Esophagus squamous epithelium (tissue), 5 donors: ENCODE results near the gene ENHO. TPM values are rescaled to one million over a fixed set of nuclear protein-coding genes. Genes with fewer than 3 reads are reported as not detected.

Source experiments
- DNase-seq: peaks from one replicate; lab custom pipeline; 2025; lab: John Stamatoyannopoulos, UW
- H3K27ac ChIP-seq, 4 donors: fragments of 200-600 bp; sonication (generic); one replicate each; pipeline ENCODE4 v1.5.1; 2016 to 2019; ENCODE audit warnings: mild to moderate bottlenecking in 1 of 4
- H3K27me3 ChIP-seq, 4 donors: fragments of 200-600 bp; sonication (generic); 1 replicate in 3 of 4; 2 replicates in 1 of 4; pipeline versions ENCODE4 v1.5.1 to v1.6.0; 2017 to 2021; ENCODE audit warnings: antibody characterized with exemption in 1 of 4
- H3K36me3 ChIP-seq, 3 donors: fragments of 200-600 bp; sonication (generic); one replicate each; pipeline ENCODE4 v1.5.1; 2016 to 2019
- H3K4me1 ChIP-seq, 3 donors: fragments of 200-600 bp; sonication (generic); one replicate each; pipeline ENCODE4 v1.5.1; 2017 to 2019
- H3K4me3 ChIP-seq, 4 donors: fragments of 200-600 bp; sonication (generic); 1 replicate in 3 of 4; 2 replicates in 1 of 4; pipeline ENCODE4 v1.5.1; 2016 to 2019; ENCODE audit warnings: mild to moderate bottlenecking in 2 of 4, moderate library complexity in 1 of 4
- H3K9me3 ChIP-seq, 3 donors: fragments of 200-600 bp; sonication (generic); one replicate each; pipeline ENCODE4 v1.5.1; 2016 to 2019
- POLR2A ChIP-seq, 4 donors: fragments of 450-650 bp; IDR thresholded peaks; one replicate each; pipeline ENCODE4 v1.6.1; 2017; ENCODE audit warnings: antibody characterized with exemption in 4 of 4, mild to moderate bottlenecking in 4 of 4, moderate library complexity in 3 of 4
- WGBS, 2 donors: methylation state at CpG; one replicate each; pipeline ENCODE4 v1.1.5; 2018; 5-methylcytosine and 5-hydroxymethylcytosine counted together
- intact Hi-C: fragments of 100-400 bp; cut with DNase I; formaldehyde crosslinking; loops from one replicate; pipeline ENCODE4 v1.15.0; 2022
- total RNA-seq, 4 donors: library from RNA; depleted of rRNA; stranded (reverse); fragments of >200 nt; gene quantifications; one replicate each; pipeline ENCODE4 v1.1.0, GENCODE V29; 2016
- TF ChIP-seq, protein P1 (sequence below), 6 experiments: fragments of 450-650 bp in 4 of 6; fragments of 200-600 bp in 2 of 6; sonication (generic) in 2 of 6; IDR thresholded peaks; one replicate each; pipeline ENCODE4 v1.5.1; 2016 to 2019; ENCODE audit warnings: antibody characterized with exemption in 6 of 6, mild to moderate bottlenecking in 4 of 6, moderate library complexity in 4 of 6
- donor health status: DM: yes; HTN: yes; CAD: no.

The ENHO gene
- total RNA-seq, 4 donors from 2014 or later: 0.38 TPM; not detected in 3

DNA sequence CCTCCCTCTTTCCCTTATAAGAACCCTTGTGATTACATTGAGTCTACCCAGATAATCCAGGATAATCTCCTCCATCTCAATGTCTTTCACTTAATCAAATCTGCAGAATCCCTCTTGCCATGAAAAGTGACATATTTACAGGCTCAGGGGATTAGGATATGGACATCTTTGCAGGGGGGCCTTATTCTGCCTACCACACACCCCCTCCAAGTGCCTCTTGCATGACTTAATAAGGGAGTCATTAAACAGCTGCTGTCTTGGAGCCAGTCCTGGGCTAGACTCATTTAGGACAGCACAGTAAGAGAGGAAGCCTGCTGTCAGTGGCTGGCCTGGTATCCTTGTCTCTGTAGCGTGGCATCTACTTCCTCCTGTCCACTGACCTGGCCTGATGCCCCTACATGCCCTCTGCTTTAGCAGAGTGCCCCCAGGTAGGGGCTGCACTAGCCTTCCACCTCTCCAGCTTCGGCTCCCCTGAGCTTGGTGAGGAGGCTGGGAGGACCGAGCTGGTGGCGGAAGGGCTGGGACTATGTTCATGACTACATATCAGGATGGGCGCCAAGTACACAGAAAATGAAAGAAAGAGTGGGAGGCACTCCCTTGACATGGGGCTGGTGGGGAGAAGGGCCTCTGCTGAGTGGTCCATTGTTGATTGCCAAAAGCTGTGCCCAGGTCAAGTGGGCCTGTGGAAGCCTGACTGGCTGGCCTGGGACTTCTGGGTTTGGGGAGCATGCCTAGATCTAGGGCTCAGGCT lies 17.2 kb downstream of the ENHO start:
- WGBS, 2 donors: 40 to 78% methylated on average over 1 to 5 of the region's 5 CpGs
- intact Hi-C loops: loop anchor here (10.0 kb wide), 1 partner anchor 79 kb away; the partner anchor contains the start of gene CNTFR
- TF ChIP-seq, protein P1, sequence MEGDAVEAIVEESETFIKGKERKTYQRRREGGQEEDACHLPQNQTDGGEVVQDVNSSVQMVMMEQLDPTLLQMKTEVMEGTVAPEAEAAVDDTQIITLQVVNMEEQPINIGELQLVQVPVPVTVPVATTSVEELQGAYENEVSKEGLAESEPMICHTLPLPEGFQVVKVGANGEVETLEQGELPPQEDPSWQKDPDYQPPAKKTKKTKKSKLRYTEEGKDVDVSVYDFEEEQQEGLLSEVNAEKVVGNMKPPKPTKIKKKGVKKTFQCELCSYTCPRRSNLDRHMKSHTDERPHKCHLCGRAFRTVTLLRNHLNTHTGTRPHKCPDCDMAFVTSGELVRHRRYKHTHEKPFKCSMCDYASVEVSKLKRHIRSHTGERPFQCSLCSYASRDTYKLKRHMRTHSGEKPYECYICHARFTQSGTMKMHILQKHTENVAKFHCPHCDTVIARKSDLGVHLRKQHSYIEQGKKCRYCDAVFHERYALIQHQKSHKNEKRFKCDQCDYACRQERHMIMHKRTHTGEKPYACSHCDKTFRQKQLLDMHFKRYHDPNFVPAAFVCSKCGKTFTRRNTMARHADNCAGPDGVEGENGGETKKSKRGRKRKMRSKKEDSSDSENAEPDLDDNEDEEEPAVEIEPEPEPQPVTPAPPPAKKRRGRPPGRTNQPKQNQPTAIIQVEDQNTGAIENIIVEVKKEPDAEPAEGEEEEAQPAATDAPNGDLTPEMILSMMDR (IDR thresholded peaks at IDR 0.05): no peak
- Histone ChIP-seq H3K27ac (no peak overlapping the region), H3K4me1 (peaks cover 0 to 18% (median 10%) of the 10 kb centered on the region in 3 donors), H3K27me3 (no peaks in the 10 kb centered on the region), H3K4me3 (no peak overlapping the region), H3K36me3 (no peaks in the 10 kb centered on the region), H3K9me3 (no peaks in the 10 kb centered on the region)
- no peak for DNase-seq

DNA sequence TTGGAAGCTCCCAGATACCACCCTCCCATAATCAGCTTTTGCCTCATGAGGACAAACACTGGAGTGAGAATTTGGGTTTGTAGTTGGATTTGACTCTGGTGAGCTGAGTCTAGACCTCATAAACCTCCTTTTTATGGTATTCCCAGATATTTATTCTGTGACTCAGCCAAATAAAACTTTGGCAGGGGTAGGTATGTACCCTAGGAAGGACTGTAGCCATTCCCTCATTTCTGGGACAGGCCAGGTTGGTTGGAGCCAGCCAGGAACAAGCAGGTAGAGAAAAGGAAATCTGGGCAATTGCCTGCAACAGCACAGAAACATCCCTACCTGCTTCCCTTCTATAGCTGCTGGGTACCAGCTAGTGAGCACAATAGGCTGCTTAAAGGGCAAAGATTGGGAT lies 19.4 kb downstream of the ENHO start:
- no peak overlapping the region for H3K4me3 ChIP-seq
- H3K36me3 ChIP-seq: no peaks in the 10 kb centered on the region
- H3K9me3 ChIP-seq: no peaks in the 10 kb centered on the region
- H3K27ac ChIP-seq: no peak overlapping the region
- DNase-seq: no peak
- no peaks in the 10 kb centered on the region for H3K27me3 ChIP-seq
- TF ChIP-seq, protein P1 (IDR thresholded peaks at IDR 0.05): no peak
- no peak for TF ChIP-seq POLR2A (IDR thresholded peaks at IDR 0.05)
- peaks cover 0 to 18% (median 10%) of the 10 kb centered on the region in 3 donors for H3K4me1 ChIP-seq
- intact Hi-C loops: loop anchor here (5.0 to 10.0 kb wide), 3 partner anchors 61 to 101 kb away; partner anchors contain the start of gene CNTFR

DNA sequence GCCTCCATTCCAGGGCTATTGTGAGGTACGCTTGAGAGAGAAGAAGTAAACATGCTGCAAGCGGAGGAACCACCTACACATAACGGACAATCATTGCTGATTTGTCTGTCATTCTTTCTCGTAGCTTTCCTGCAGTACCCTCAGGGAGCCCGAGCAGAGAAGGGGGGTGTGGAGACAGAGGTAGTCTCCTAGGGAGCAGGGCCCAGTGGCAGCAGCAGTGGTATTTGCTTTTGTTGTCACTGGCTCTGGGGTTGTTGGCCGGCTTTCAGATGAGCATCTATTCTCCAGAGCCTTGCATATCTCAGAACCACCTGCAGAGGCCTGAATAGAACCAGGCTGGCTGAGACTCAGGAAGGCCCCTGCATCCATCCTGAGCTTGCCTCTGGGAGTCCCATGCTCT lies 19.9 kb downstream of the ENHO start:
- Histone ChIP-seq H3K4me1 (peaks cover 0 to 18% (median 10%) of the 10 kb centered on the region in 3 donors), H3K27me3 (no peaks in the 10 kb centered on the region), H3K36me3 (no peaks in the 10 kb centered on the region), H3K27ac (no peak overlapping the region), H3K4me3 (no peak overlapping the region), H3K9me3 (no peaks in the 10 kb centered on the region)
- no peak for TF ChIP-seq POLR2A (IDR thresholded peaks at IDR 0.05)
- TF ChIP-seq, protein P1 (IDR thresholded peaks at IDR 0.05): no peak
- 40 to 56% methylated on average over 1 to 6 of the region's 6 CpGs for WGBS, 2 donors
- no peak for DNase-seq
- intact Hi-C loops: loop anchor here (5.0 to 10.0 kb wide), 3 partner anchors 61 to 101 kb away; partner anchors contain the start of gene CNTFR

DNA sequence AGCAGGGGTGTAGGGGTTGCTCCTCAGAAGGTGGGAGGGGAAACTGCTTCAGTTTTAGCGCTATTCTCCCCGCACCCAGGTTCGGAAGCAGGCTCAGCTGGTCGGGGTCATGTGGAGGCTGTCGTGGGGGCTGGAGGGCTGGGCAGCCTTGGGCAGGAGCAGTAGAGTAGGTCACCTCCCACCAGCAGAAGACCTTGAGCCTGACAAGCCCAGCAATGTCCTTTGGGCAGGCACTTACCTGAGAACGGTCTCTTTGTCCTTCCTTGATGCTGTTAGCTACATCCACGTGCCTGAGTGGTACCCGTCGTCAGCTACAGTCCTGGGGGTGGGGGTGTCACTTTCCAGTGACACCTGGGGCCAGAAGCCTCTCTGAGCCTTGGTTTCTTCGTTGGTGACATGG lies 20.3 kb downstream of the ENHO start:
- DNase-seq: no peak
- WGBS, 2 donors: 41 to 65% methylated on average over 5 to 6 of the region's 10 CpGs
- H3K36me3 ChIP-seq: no peaks in the 10 kb centered on the region
- H3K27ac ChIP-seq: no peak overlapping the region
- peaks cover 0 to 18% (median 10%) of the 10 kb centered on the region in 3 donors for H3K4me1 ChIP-seq
- no peak overlapping the region for H3K4me3 ChIP-seq
- TF ChIP-seq, protein P1 (IDR thresholded peaks at IDR 0.05): no peak
- no peak for TF ChIP-seq POLR2A (IDR thresholded peaks at IDR 0.05)
- intact Hi-C loops: loop anchor here (5.0 to 10.0 kb wide), 3 partner anchors 60 to 100 kb away; partner anchors contain the start of gene CNTFR
- no peaks in the 10 kb centered on the region for H3K27me3 ChIP-seq
- H3K9me3 ChIP-seq: no peaks in the 10 kb centered on the region

DNA sequence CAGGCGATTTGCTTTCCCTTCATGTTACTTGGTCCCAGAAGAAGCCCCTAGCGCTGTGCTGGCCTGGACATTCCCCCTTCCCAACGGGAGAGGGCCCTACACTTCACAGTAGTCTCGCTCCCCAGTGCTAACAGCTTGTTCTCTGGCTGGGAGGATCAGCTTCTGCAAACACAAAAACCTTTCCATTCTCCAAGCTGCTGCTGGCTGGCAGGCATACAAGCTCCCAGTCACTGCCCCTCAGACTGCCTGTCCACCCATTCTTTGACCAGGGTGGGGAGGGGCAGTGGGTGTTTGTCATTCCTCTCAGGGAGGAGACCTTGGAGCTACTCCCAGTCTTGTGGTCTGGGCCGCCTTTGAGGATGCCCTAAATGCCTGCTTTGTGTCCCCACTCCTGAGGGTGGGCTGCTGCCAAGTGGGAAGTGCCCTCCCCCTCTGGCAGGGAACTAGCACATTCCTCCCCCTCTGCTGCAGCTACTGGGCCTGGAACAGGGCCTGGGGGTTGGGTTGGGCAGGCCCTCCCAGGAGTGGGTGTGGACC lies 20.8 kb downstream of the ENHO start:
- 18% methylated on average over 4 of the region's 5 CpGs; no CpG with 5 or more reads in 1 of the 2 donors for WGBS, 2 donors

More for the DNA sequence above, 20.8 kb downstream of the ENHO start:
- no peaks in the 10 kb centered on the region for H3K36me3 ChIP-seq
- no peaks in the 10 kb centered on the region for H3K9me3 ChIP-seq
- no peak overlapping the region for H3K4me3 ChIP-seq
- H3K27me3 ChIP-seq: no peaks in the 10 kb centered on the region
- intact Hi-C loops: loop anchor here (5.0 to 10.0 kb wide), 3 partner anchors 60 to 100 kb away; partner anchors contain the start of gene CNTFR
- TF ChIP-seq, protein P1 (IDR thresholded peaks at IDR 0.05): peak in 2 of 6 experiments; percentile 4 to 12
- no peak for TF ChIP-seq POLR2A (IDR thresholded peaks at IDR 0.05)
- peaks cover 0 to 18% (median 10%) of the 10 kb centered on the region in 3 donors for H3K4me1 ChIP-seq
- no peak for DNase-seq
- H3K27ac ChIP-seq: no peak overlapping the region
